Mesodermal cell (in vitro differentiated cells): Measurements from ENCODE around the gene CRYBG1.
"Not testable (repeated sequence)": the region's sequence is repeated elsewhere in the genome, so short reads cannot be mapped to it uniquely, and the experiment has no call there.

Experiments used
- H3K27ac ChIP-seq: 2 replicates; pipeline ENCODE4 v1.7.0; 2013; ENCODE audit warnings: mild to moderate bottlenecking, low read depth, low read length, moderate library complexity; ENCODE audit not compliant: severe bottlenecking
- H3K36me3 ChIP-seq: 2 replicates; pipeline ENCODE4 v1.7.1; 2013; ENCODE audit warnings: mild to moderate bottlenecking, low read length, moderate library complexity; ENCODE audit not compliant: control insufficient read depth, insufficient read depth
- H3K4me1 ChIP-seq: one replicate; pipeline ENCODE4 v1.7.1; 2013; ENCODE audit warnings: mild to moderate bottlenecking, low read length; ENCODE audit not compliant: insufficient read depth, control insufficient read depth, poor library complexity, severe bottlenecking
- H3K4me3 ChIP-seq: 2 replicates; pipeline ENCODE4 v1.7.0; 2013; ENCODE audit warnings: low read length, control low read depth, mild to moderate bottlenecking; ENCODE audit not compliant: insufficient read depth, poor library complexity, severe bottlenecking; ENCODE audit errors: extremely low read depth
- H3K9me3 ChIP-seq: 2 replicates; pipeline ENCODE4 v1.7.1; 2013; ENCODE audit warnings: mild to moderate bottlenecking, low read length, moderate library complexity; ENCODE audit not compliant: control insufficient read depth
- WGBS, 2 experiments: methylation state at CpG; one replicate each; pipeline ENCODE4 v1.1.5; 2013; ENCODE audit warnings: missing lambda C conversion rate in 2 of 2; ENCODE audit not compliant: insufficient coverage in 2 of 2; 5-methylcytosine and 5-hydroxymethylcytosine counted together

Gene CRYBG1

GRCh38 chr6:106537662-106538061 is 177.1 kb downstream of the CRYBG1 start:
- no peaks in the 10 kb centered on the region for H3K36me3 ChIP-seq
- H3K9me3 ChIP-seq = no peaks in the 10 kb centered on the region
- no peak overlapping the region for H3K4me3 ChIP-seq
- H3K27ac ChIP-seq = no peak overlapping the region
- peaks cover 16% of the 10 kb centered on the region for H3K4me1 ChIP-seq
- WGBS, 2 experiments = 63 to 77% methylated on average over 5 to 8 of the region's 8 CpGs

- no CpG with 5 or more reads among the region's 1 CpG for WGBS, 2 experiments
- Histone ChIP-seq H3K27ac (no peak overlapping the region), H3K4me1 (peaks cover 12% of the 10 kb centered on the region), H3K36me3 (no peaks in the 10 kb centered on the region), H3K9me3 (no peaks in the 10 kb centered on the region), H3K4me3 (no peak overlapping the region)
These were observed 177.6 kb downstream of the CRYBG1 start for GRCh38 chr6:106538145-106538544.

- Histone ChIP-seq H3K4me3 (no peak overlapping the region), H3K4me1 (peaks cover 9% of the 10 kb centered on the region), H3K36me3 (no peaks in the 10 kb centered on the region), H3K27ac (no peak overlapping the region), H3K9me3 (no peaks in the 10 kb centered on the region)
- WGBS, 2 experiments = 81 to 86% methylated on average over 7 to 8 of the region's 9 CpGs
These were observed 179.4 kb downstream of the CRYBG1 start for GRCh38 chr6:106539936-106540335.

GRCh38 chr6:106540432-106540831 is 179.9 kb downstream of the CRYBG1 start:
- no peak overlapping the region for H3K4me3 ChIP-seq
- no peaks in the 10 kb centered on the region for H3K9me3 ChIP-seq
- H3K27ac ChIP-seq = no peak overlapping the region
- no peaks in the 10 kb centered on the region for H3K36me3 ChIP-seq
- H3K4me1 ChIP-seq = peaks cover 9% of the 10 kb centered on the region

- no peak overlapping the region for H3K4me3 ChIP-seq
These were observed 180.4 kb downstream of the CRYBG1 start for GRCh38 chr6:106540907-106541306.

GRCh38 chr6:106546261-106546690 is 185.8 kb downstream of the CRYBG1 start:
- 82 to 89% methylated on average over 2 of the region's 2 CpGs for WGBS, 2 experiments
- Histone ChIP-seq H3K36me3 (no peaks in the 10 kb centered on the region), H3K27ac (peak overlapping the region; percentile 68), H3K4me3 (no peak overlapping the region), H3K9me3 (no peaks in the 10 kb centered on the region), H3K4me1 (peaks cover 23% of the 10 kb centered on the region)

More at GRCh38 chr6:106540907-106541306, 180.4 kb downstream of the CRYBG1 start:
- 93% methylated on average over 5 of the region's 6 CpGs for WGBS, 2 experiments
- Histone ChIP-seq H3K36me3 (no peaks in the 10 kb centered on the region), H3K9me3 (no peaks in the 10 kb centered on the region), H3K27ac (no peak overlapping the region), H3K4me1 (peaks cover 9% of the 10 kb centered on the region)

GRCh38 chr6:106546691-106547414 is 186.3 kb downstream of the CRYBG1 start:
- H3K27ac ChIP-seq = peak overlapping the region; percentile 68
- no peak overlapping the region for H3K4me3 ChIP-seq
- H3K4me1 ChIP-seq = peaks cover 23% of the 10 kb centered on the region
- no peaks in the 10 kb centered on the region for H3K9me3 ChIP-seq
- no CpG with 5 or more reads among the region's 5 CpGs for WGBS, 2 experiments
- no peaks in the 10 kb centered on the region for H3K36me3 ChIP-seq

GRCh38 chr6:106547601-106548453 is 187.3 kb downstream of the CRYBG1 start:
- Histone ChIP-seq H3K27ac (peak overlapping the region; percentile 61), H3K4me3 (no peak overlapping the region)
- WGBS, 2 experiments = 61 to 86% methylated on average over 1 to 4 of the region's 6 CpGs

GRCh38 chr6:106548926-106549455 is 188.5 kb downstream of the CRYBG1 start:
- H3K9me3 ChIP-seq, H3K36me3 ChIP-seq, H3K27ac ChIP-seq, H3K4me3 ChIP-seq: not testable (repeated sequence)
- peaks cover 23% of the 10 kb centered on the region for H3K4me1 ChIP-seq
- no CpG with 5 or more reads among the region's 6 CpGs for WGBS, 2 experiments

More at GRCh38 chr6:106547601-106548453, 187.3 kb downstream of the CRYBG1 start:
- H3K4me1 ChIP-seq = peaks cover 23% of the 10 kb centered on the region
- no peaks in the 10 kb centered on the region for H3K36me3 ChIP-seq
- no peaks in the 10 kb centered on the region for H3K9me3 ChIP-seq

GRCh38 chr6:106549521-106549920 is 189.0 kb downstream of the CRYBG1 start:
- Histone ChIP-seq H3K36me3 (no peaks in the 10 kb centered on the region), H3K4me1 (peaks cover 23% of the 10 kb centered on the region), H3K27ac (no peak overlapping the region), H3K4me3 (no peak overlapping the region), H3K9me3 (no peaks in the 10 kb centered on the region)
- 71 to 83% methylated on average over 1 of the region's 1 CpG for WGBS, 2 experiments
